Skin of body (tissue), 3 donors: ENCODE results near the gene MCL1. TPM values are rescaled to one million over a fixed set of nuclear protein-coding genes. Genes with fewer than 3 reads are reported as not detected.

Experiments
- DNase-seq: peaks from one replicate; lab custom pipeline; 2025; lab: John Stamatoyannopoulos, UW
- small RNA-seq: library from RNA; depleted of rRNA; stranded (forward); fragments of <200 nt; gene quantifications from one replicate; pipeline ENCODE3, GENCODE V24; 2014; ENCODE audit warnings: low replicate concordance
- total RNA-seq: library from RNA; depleted of rRNA; stranded (reverse); fragments of >200 nt; gene quantifications from one replicate; pipeline ENCODE4 v1.2.3, GENCODE V29; 2014

MCL1 gene
- total RNA-seq, 1 donor from 2014 or later, result 172 TPM

- peak; percentile 87 for DNase-seq
Observed at GRCh38 chr1:150543500-150544143, 35.8 kb downstream of the MCL1 start.

DNA sequence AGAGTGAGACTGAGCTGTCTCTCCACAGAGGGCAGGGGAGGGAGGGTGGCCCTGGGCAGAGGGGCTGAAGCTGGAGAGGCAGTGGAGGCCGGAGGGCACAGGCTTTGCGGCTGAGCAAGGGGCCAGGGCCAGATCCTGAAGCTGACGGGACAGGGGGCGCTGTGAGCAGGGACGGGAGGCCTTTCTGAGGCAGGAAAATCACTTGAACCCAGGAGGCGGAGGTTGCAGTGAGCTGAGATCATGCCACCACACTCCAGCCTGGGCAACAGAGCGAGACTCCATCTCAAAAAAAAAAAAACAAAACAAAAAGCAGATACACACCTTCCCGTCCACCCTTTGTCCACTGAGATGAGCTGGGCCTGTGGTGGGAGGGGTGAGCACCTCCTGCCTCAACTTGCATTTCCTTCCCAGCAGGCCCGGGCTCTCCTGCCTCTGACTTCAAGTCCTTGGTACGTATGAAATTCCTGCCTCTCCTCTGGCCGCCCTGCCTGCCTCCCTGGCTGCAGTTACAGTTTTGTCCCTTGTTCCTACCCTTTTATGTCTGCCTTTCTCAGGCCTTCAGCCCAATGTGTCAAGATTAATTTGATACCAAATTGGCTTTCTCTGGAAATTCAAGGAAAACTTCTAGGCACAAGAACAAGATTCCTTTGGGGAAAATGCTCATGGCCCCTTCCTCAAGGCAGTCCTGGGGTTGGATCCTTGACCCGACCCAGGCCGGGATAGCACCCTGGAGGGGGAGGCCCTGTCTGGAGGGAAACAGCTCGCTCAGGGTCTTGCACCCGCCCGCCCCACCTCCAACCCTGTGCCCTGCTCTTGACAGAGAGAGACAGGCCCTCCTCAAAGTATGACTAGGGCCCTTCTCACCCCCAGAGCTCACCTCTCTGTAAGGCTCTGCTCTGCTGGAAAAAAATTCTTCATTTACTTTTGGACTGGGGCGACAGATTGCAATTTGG, 41.4 kb downstream of the MCL1 start:
- DNase-seq, result peak; percentile 29

DNA sequence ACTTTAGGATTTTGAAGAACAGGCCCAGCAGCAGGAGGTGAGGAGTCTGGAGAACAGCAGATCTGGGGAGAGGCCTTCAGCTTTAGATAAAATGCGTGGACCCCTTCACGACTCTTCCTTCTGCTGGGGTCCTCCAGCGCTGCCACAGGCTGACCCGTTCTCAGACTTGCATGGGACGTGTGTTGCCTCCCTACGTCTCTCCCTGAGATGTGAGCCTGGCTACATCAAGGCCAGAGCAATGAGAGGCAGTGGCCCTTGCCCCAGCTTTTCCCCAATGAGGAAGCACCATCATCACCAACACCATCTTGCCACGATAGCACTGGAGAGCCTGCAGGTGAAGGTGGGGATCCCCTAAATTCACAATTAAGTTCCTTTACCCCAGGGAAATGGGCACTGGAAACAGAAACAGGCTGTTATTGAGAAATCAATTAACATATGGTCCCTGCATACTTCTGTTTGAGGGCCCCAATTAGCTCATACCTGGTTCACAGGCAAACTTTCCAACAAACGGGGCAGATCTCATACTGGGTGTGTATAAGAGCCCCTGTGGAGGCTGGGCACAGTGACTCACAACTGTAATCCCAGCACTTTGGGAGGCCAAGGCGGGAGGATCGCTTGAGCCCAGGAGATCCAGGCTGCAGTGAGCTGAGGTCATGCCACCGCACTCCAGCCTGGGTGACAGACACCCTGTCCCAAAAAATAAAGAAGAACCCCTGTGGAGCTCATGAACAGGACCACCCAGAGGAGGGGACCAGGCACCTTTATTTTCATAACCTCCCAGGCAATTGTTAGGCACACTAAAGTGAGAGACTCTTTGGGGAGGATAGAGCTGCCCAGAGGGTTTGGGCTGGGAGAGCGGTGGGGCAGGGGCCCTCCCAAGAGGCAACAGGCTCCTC, 42.3 kb downstream of the MCL1 start:
- no peak for DNase-seq

DNA sequence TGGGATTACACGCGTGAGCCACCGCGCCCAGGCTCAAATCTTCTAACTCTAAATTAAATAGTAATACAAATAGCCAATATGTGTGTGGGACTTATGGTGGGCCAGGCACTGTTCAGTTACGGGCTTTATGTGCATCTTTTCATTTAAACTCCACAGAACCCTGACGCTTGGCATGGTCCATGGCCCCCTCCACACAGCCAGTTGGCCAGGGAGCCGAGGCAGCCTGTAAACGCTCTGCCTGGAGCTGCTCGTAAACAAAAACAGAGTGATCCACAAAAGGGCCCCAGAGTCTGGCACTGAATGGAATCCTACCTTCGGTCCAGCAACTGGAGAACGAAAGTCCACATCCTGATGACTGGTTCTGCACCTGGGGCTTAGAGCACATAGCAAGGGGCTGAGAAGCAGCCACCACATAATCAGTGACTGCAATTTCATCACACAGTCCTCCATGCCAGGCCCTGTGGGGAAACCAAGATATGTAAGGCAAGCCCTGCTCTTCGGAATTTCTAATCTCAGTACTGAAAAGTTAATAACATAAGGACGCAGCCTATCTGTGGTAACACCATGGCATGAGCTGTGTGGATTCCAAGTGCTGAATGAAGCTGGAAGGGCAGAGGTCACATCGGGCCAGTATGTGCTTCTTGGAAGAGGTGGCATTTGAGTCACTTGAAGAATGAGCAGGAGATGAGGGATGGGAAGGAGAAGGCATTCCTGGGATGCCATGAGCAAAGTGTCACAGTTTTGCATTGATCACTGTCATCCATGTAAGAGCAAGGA, 43.7 kb downstream of the MCL1 start:
- no peak for DNase-seq

- no peak for DNase-seq
Observed at GRCh38 chr1:150534002-150534401, 45.4 kb downstream of the MCL1 start.

DNA sequence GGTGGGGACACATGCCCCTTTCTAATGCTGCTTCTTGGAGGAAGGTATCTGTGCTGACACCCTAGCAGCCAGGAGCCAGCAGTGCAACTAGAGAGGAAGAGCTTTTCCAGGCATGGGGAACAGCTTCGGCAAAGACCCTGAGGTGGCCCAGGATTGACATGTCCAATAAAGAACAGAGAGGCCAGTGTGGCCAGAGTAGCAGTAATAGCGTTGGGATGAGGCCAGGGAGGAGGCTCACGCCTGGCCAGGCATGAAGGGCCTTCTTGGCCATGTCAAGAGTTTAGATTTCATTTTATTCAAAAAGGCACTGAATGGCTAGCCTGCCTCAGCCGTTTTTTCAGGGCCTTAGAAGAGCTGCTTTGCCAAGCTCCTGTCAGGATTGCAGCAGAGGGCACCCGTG, 46.5 kb downstream of the MCL1 start:
- DNase-seq, result no peak

DNA sequence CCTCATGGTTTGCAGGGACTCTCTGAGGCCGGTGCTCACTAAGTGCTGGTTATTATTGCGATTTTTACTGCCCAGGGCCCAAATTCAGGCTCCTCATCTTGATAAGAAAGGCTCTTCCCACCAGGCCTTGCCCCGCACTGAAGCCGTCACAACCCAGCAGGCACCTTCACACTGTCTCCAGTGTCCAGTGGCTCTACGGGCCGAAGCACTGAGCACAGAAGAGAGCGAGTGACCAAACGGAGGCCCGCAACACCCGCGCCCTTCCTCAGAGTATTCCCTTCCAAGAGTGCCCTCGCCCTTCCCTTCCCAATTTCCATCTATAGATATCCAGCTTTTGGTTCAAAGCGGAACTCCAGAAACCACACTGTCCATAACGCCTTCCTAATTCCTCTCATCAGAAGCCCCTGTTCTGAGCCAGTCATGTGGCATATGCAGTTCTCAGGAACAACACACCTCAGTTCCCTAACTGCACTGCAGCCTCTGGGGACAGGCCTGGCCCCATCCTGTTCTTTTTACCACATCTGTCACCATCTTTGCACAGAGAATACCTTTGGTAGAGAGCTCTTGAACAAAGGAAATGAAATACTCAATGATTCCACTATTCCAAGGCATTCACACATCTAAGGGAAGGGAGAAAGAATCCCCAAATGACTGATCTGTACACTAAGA, 48.8 kb downstream of the MCL1 start:
- DNase-seq, result no peak

DNA sequence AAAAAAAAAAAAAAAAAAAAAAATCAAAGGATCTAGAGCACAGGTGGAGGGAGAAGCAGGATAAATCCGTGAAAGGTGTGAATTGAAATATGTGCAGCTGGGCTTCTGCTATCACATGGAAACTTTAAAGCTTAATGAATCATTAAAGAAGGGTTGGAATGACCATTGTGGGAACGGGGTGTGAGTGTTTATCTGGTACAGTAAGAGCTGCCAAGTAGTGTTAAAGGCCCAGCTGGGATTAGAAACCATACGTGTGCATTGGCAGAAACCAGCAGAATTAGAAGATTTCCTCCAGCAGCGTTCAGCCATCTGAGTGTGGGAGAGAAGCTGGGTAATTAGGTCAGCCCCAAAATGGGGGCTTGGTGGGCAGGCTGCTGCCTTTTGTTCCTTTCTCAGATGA, 50.4 kb downstream of the MCL1 start:
- DNase-seq, result peak; percentile 22

DNA sequence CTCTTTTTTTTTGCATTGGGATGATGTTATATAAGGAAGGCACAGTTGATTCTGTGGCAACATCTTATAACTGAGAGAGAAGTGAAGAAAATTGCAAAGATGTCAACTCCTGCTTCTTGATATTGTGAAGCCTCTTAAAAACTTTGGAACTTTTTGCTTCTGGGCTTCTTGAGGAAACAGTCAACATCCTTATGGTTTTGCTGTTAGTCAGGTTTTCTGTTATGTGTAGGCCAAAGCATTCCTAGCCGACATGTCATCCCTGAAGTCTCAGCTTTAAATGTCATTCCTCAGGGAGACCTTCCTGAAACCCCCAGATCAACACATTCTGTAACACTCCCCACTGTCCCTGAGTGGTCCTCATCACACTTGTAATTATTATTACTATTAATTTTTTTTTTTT, 51.2 kb downstream of the MCL1 start:
- no peak for DNase-seq

DNA sequence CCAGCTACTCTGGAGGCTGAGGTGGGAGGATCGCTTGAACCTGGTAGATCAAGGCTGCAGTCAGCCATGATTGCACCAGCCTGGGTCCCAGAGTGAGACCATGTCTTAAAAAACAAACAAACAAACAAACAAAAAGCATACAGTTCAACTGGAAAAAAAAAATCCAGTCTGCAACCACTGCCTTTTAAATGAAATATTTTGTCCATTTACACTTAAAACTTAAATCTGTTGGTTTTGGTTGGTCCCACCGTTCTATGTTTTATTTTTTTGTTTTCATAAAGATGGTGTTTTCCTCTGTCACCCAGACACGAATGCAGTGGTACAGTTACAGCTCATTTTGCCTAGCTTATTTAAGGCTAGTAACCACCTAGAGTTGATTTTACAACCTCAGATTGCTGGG, 54.1 kb downstream of the MCL1 start:
- no peak for DNase-seq

Small RNA genes lying within 50 kb of the gene (small RNA-seq; reads per million reads assigned to genes)
- not detected for gene MIR4257
- gene RF00015, result not detected
- not detected for gene RF00561
- gene RN7SL473P, result not detected
- not detected for gene RN7SL600P

Other genes starting within 250 kb of the MCL1 start
- gene RPRD2, start 215.5 kb downstream of the MCL1 start, total RNA-seq, result 16.2 TPM
- gene TARS2, start 92.2 kb downstream of the MCL1 start, total RNA-seq, result 14.8 TPM
- gene ECM1, start 71.5 kb downstream of the MCL1 start, total RNA-seq, result 4.4 TPM
- gene FALEC, start 63.9 kb downstream of the MCL1 start, total RNA-seq, result not detected
- gene ADAMTSL4, start 30.2 kb downstream of the MCL1 start, total RNA-seq, result 22.1 TPM
- gene ENSA, start 50.0 kb upstream of the MCL1 start, total RNA-seq, result 89.7 TPM
- 14.3 TPM for gene GOLPH3L, start 117.5 kb upstream of the MCL1 start, total RNA-seq
- 0.39 TPM for gene HORMAD1, start 141.3 kb upstream of the MCL1 start, total RNA-seq
- 54.9 TPM for gene CTSS, start 186.2 kb upstream of the MCL1 start, total RNA-seq
- 177 TPM for gene CTSK, start 228.7 kb upstream of the MCL1 start, total RNA-seq